Measurements from ENCODE around the gene HDAC1.
A peak's percentile ranks its signal among the peaks of the same experiment; 100 is the strongest.
"Not testable (repeated sequence)": the region's sequence is repeated elsewhere in the genome, so short reads cannot be mapped to it uniquely, and the experiment has no call there.

The HDAC1 gene

DNA sequence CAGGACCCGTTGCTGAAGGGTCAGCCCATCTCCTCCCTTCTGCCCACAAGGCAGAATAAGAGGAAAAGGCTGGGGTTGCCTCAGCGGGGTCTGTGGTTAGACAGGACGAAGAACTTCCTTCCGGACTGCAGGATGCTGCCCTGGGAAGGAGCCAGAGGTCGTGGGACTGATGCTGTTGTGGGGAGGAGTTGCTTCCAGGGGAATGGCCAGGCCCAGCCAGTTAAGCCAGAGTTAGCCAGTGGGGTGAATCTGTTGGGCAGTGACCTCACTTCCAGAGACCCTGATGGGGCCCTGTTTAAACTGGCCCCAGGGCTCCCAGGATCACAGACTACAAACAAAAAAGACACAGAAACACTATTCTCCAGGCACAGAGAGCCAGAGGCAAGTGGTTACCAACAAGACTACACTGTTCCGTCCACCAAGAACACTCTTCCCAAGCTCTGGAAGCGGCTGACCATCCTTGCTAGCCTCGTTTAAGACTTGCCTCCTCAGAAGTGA lies 57.4 kb downstream of the HDAC1 start:
- peak; percentile 83 for DNase-seq (ENCODE audit: low spot score)

DNA sequence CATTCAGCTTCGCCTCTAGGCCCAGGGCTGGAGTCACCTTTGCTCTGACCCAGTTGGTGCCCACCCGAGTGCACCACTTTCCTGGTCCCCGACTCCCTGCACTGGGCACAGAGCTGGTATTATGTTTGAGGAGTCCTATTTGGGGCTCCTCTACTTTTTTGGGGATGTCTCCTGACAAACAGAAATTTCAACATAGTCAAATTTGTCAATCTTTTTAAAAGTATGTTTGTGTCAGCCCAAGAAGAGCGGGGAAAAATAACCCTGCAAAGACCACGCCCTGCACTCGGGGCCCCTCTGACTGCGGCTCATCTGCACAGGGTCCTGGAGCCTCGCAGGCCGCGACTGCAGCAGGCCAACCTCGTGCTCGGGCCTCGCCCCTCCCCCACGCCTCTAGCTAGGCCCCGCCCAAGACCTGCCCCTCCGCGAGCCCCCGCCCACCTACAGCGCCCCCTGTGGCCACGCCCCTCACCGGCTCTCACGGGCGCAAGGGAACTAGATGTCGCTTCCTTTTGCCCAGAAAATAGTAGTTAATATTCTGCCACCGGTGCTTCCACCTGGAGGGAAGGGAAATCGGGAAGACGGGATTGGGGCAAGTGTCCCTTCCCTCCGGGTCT lies 59.0 kb downstream of the HDAC1 start:
- DNase-seq (ENCODE audit: low spot score), result no peak

DNA sequence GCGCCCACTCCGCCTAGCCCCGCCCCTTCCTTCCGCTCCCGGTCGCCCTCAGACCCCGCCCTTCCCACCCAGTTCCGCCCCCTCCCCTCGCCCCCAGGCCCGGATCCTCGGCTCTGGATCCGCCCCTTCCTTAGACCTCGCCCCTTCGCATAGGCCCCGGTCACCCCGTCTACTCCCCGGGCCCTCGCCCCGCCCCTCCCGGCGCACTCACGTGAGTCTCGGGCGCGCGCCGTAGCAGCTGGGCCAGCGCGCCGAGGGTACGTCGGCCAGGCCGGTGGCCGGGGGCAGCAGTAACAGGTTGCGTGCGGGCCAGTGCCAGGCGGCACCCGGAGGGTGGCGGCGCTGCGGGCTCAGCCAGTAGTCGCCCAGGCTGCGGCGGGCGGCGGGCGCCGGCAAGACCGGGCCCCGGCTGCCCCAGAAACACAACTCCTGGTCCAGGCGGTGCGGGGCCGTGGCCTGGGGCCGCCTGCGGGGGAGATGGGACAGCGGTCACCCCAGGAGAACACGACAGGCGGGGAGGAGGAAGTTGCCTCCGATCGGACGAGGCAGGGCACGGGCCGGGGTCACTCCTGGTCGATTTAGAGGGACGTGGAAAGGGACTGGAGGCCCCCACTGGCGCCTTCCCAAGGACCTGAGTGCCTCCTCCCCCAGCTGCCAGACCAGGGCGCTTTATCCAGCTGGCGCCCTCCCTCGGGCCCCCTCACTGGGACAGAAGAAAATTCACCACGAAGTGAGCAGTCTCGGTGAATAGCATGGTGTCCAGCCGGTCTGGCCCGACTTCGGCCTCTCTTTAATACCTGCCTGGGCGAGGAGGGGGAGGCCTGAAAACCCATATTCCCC lies 59.7 kb downstream of the HDAC1 start:
- peak; percentile 91 for DNase-seq (ENCODE audit: low spot score)

DNA sequence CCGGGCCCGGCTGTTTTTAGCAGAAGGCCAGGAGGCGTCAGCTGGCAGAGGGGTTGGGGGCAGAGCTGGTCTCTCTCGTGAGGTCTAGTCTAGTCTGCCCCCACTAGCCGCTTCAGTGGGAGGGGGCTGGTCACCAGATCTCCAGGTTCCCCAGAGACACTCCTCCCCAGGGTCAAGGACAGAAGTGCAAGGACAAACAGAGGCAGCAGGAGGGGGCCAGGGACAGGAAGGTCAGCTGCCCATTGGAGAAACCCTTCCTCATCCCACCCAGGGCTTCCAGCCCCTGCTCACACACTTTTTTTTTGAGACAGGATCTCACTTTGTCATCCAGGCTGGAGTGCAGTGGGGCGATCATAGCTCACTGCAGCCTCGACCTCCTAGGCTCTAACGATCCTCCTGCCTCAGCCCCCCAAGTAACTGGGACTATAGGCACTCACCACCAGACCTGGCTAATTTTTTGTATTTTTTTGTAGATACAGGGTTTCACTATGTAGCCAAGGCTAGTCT lies 60.4 kb downstream of the HDAC1 start:
- DNase-seq (ENCODE audit: low spot score), result no peak

DNA sequence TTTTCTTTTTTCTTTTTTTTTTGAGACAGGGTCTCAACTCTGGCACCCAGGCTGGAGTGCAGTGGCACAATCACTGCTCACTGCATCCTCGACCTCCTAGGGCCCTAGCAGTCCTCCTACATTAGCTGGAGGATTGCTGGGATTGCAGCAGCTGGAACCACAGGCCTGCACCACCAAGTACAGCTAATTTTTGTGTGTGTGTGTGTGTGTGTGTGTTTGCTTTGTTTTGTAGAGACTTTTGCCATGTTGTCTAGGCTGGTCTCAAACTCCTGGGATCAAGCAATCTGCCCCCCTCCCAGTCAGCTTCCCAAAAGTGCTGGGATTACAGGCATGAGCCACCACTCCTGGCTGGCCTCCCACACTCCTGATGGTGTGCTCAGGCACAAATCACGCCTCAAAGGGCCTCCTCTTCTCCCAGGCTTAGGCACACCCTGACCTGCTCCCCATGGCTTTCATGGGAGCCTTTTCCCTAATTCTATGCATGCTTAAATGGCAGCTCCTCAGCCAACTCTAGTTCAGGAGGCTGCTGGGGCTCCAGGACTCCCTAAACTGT lies 61.0 kb downstream of the HDAC1 start:
- no peak for DNase-seq (ENCODE audit: low spot score)

DNA sequence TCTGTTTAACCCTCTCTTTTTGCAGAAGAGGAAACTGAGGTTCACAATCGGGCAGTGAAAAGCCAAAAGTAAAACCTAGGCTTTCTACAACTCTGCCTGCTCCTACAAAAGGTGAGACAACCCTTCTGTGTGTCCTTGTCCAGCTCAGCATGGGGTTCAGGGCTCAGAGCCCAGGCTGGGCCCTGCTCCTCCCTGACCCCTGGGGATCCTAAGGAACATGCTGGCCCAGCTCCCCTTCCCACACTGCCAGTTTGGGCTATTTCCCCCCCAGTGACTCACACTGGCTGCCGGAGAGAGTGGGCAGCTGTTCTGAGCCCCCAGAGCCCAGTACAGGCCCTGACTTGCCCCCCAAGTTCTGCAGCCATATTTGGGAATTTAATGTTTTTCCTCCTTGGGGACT lies 61.5 kb downstream of the HDAC1 start:
- no peak for DNase-seq (ENCODE audit: low spot score)

DNA sequence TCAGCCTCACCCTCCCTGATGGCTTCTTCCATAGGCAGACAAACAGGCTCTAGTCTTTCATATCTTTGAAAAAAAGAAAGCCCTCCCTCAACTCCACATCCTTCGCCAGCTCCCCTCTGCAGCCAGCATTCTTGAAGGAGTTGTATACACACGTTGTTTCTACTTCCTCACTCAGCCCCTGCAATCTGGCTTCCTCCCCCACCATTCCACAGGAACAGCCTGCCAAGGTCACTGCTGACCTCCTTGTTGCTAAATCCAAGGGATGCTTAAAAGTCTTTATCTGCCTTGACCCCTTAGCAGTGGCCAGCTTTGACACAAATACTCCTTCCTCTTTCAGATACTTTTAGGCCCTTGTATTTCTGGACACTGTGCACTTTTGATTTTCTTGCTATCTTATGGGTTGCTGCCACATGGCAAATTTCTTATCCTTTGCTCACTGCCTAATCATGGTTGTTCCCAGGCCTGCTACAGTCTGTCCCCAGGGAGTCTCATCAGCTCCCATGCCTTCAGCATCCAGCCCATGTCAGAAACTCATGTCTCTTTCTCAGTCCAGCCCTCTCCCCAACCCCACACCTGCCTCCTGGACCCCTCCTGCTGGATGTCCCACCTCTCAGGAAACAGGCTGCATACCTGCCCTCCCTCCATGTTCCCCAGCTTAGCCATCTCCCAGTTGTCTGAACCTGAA lies 62.1 kb downstream of the HDAC1 start:
- DNase-seq (ENCODE audit: low spot score), result no peak

DNA sequence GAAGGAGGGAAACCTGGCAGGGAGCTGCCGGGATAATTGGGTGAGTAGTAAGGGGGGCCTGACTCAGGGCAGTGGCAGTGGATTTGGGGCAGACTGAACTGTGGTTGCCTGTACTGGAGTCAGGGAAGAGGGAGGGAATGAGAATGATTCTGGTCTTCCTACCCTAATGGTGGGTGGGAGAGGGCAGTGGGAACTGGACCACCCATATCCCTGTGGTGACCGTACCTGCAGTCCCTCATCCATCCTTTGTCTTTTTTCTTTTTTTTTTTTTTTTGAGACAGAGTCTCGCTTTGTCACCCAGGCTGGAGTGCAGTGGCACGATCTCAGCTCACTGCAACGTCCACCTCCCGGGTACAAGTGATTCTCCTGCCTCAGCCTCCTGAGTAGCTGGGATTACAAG lies 63.9 kb downstream of the HDAC1 start:
- not testable (repeated sequence) for DNase-seq (ENCODE audit: low spot score)

DNA sequence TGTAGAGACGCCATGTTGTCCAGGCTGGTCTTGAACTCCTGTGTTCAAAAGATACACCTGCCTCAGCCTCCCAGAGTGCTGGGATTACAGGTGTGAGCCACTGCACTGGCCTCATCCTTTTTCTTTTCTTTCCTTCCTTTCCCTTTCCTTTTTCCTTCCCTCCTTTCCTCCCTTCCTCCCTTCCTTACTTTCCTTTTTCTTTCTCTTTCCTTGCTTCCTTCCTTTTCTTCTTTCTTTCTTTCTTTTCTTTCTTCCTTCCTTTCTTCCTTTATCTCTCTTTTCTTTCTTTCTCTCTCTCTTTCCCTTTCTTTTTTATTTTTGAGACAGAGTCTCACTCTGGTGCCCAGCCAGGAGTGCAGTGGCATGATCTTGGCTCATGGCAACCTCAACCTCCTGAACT lies 64.6 kb downstream of the HDAC1 start:
- no peak for DNase-seq (ENCODE audit: low spot score)

DNA sequence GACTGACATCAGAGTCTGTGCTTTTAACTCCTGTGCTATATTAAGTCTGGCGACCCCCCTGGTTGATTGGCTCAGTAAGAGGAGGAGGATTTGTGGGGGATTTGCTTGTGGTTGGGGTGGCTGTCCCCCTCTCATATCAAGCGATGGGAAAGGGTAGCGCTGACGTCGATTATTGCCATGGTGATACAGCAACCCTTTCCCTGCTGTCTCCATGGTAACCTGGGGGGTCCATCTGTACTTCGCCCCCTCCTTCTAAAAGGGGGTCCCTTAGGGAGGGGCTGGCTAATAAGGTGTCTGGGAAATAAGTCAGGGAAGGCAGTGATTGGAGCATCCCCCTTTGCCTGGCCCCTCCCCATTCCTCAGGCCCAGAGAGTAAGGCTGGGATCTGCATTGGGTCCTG lies 65.7 kb downstream of the HDAC1 start:
- no peak for DNase-seq (ENCODE audit: low spot score)

DNA sequence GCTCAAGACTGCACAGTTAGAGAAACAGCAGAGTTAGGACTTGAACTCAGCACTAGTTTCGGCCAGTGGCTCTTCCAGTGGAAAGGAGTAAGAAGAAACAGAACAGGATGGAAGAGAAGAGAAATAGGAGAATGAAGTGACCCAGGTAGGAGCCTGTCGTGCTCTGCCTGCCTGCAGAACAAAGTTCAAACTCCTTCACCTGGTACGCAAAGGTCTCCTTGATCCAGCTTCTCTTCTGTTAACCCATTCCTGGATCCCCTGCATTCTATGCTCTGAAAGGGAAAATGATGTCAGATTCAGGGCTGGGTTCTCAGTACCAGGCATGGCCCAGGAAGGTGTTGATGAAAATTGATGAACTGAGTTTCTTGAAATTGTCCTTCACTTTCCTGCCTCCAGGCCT lies 66.6 kb downstream of the HDAC1 start:
- DNase-seq (ENCODE audit: low spot score), result no peak

DNA sequence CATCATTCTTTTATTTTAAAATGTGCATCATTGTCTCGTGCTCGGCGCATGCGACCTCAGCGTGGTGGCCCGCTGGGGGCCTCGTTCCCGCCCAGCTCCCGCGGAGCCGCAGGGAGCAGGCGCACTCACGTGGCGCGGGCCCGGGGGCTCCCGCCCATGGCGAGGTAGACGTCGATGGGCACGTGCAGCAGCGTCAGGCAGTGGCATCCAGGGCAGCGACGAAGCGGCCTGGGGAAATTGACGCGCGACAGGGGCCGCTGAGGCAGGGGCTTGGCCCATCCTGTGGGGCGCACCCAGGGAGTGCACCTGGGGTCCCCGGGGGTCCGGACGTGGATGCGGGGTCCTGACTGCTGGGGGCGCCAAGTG lies 69.4 kb downstream of the HDAC1 start:
- no peak for DNase-seq (ENCODE audit: low spot score)

DNA sequence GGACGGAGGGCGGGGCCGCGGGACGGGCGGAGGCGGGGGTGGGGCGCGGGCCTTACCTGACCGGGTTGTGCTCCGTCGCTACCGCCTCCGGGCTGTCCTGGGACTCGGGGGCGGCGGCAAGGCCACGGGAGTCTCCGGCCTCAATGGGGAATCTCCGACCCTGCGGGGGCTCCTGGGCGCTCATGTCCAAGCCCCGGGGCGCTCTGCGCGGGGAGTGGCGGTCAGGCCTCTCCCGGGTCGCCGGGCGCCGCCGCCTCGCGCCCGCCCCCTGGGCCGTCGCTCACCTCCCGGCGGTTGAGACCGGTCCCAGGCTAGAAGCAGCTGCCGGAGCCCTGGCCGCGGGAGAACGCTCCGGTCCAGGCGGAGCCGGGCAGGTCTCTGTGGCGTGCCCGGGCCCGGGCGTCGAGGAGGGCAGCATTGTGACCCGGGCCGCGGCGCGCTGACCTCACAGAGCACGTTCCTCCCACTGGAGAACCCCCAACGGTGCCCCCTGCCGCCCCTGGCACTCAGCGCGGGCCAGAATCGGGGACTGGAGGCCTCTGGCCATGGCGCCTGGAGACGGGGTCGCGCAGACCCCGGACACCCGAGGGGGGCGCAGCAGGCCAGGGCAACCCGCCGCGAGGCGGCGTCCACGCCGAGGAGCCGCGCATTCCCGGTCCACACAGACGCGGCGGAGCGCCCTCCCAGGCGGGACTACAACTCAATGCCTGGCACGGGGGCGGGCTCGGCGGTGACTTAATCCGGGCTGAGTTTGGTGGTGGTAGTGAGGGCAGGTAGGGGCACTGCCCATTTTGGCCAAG lies 70.0 kb downstream of the HDAC1 start:
- DNase-seq (ENCODE audit: low spot score), result no peak

DNA sequence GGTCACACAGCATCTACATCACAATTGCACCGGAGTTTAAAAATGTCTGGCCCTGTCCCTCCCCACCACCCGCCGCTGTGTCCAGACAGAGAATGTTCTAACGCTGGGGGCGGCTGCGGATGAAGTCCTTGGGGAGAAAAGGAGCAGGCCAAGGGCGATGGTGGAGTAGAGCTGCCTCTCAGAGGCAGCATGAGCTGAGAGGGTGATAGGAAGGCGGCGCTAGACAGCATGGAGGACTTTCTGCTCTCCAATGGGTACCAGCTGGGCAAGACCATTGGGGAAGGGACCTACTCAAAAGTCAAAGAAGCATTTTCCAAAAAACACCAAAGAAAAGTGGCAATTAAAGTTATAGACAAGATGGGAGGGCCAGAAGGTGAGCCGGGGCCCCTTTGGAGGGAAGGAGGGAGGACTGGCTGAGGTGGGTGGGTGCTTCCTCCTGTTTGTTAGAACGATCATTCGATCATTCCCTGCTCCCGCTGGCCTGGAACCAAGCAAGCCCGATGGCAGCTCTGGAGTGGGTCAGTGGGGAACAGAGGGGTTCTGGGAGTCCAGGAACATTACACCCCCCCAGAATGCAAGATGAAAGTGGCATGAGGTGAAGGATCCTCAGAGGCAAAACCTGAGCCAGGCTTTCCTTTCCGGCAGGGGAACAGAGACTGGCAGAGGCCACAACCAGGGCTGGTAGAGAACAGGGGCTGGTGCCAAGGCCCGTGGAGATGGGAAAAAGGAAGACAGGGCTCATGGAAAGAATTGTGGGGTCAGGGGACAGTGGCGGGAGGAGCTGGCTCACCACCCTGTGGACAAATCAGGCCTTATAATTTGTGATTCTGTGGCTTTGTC lies 70.8 kb downstream of the HDAC1 start, which contains the start of the genes FAM229A and TSSK3:
Gene FAM229A, minus strand, starts transcription at position 12 of the 840 bp plus-strand sequence. CDS start 394 bp downstream, outside the sequence.
Gene TSSK3, plus strand, starts transcription at position 66 of the 840 bp plus-strand sequence. Its CDS starts 163 bp downstream, at position 229.
- no peak for DNase-seq (ENCODE audit: low spot score)

DNA sequence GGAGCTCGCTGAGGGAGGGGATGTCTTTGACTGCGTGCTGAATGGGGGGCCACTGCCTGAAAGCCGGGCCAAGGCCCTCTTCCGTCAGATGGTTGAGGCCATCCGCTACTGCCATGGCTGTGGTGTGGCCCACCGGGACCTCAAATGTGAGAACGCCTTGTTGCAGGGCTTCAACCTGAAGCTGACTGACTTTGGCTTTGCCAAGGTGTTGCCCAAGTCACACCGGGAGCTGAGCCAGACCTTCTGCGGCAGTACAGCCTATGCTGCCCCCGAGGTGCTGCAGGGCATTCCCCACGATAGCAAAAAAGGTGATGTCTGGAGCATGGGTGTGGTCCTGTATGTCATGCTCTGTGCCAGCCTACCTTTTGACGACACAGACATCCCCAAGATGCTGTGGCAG lies 71.8 kb downstream of the HDAC1 start:
- no peak for DNase-seq (ENCODE audit: low spot score)

DNA sequence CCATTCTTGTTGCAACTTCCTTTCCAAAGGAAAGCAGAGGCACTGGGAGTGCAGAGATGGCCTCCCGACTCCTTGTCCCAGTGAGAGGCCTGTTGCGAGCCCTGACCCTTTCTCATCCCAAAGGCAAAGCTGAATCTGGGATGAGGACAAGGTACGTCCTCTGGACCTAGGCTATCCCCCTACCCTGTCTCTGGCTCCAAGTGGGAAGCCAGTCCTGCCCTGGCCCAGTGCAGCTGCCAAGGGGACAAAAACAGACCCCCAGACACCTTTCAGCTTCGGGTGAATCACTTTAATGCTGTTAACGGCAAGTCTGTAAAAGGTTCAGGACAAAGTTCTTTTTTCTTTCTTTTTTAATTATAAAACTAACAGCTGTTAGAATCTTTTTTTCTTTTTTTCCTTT lies 73.0 kb downstream of the HDAC1 start:
- DNase-seq (ENCODE audit: low spot score), result no peak

DNA sequence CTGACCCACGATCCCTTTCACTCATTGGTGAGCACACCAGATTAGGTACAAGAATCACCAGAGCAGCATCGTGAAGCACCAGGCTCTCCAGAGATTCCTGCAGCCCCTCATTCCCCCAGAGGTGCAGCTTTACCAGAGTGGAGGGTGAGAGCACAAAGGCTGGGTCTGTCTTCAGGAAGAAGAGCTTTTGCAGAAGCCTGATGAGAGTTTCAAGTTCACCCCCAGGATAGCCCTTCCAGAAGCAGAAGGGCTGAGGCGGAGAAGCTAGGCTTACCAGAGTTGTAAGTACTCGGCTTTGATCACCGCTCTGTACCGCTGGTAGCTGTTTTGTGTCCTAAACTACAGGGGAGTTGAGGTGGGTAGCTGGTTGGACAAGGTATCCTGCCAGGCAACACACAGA lies 73.6 kb downstream of the HDAC1 start:
- no peak for DNase-seq (ENCODE audit: low spot score)

DNA sequence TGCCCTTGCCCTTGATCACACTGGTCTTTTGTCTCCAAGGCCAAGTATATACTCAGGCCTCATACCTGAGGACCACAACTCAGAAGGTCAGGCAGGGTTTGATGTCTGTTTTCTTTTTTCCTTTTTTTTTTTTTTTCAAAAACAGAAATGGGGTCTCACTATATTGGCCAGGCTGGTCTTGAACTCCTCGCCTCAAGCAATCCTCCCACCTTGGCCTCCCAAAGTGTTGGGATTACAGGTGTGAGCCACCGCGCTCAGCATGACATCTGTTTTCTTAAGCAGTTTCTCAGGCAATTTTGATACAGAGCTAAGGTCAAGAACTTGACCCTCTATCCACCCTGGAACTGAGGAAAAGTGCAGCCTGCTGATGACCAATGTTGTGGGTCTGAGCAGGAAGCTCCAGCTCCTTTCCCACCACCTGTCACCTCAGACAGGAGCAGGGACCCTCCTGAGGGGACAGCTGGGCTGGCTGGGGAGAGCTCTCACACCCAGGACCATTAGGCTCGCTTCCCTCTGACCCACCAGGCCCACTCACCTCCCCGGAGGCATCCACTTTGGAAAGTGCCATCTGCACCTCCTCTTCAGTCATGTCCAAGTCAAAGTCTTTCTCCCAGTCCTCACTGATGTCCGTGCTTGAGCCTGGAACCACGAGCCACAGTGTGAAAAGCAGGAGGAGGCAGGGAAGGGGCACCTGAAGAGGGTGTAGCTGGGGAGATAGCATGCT lies 76.2 kb downstream of the HDAC1 start:
- no peak for DNase-seq (ENCODE audit: low spot score)

DNA sequence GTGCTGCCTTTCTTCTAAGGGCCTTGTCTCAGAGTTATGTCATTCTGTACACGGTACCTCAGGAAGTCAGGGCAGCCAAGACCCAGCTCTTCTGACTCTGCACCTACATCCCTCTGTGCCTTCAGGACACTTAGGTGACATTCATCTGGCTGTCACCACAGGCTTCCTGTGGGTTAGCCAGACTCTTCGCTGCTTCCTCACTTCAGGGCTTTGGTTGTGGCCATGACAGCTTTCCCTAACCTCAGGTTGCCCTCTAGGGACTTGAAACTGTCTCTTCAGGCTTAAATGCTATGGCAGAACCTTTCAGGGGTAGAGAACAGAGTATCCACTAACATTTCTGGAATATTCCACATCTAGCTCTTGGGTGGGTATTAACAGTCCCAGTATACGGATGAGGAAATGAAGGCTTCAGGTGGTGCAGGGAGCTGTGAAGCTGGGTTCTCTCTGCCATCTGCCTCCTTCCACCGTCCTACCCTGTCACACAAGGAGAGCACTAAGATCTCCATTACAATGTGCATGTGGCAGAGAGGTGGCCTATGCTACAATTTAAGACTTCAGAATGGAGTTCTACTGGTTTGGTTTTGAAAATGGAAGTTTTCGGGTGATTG lies 80.4 kb downstream of the HDAC1 start:
- no peak for DNase-seq (ENCODE audit: low spot score)
